Stimulated activated CD8-positive, alpha-beta memory T cell treated with anti-CD3 and anti-CD28 coated beads, Interleukin-15, amount 100 ng/mL, for 1 hour (primary cell): ENCODE measurements around the gene PPP1R2B.
"Not testable (repeated sequence)": the region's sequence is repeated elsewhere in the genome, so short reads cannot be mapped to it uniquely, and the experiment has no call there.

Experiments
- DNase-seq: peaks from one replicate; pipeline ENCODE4 v3.0.0-alpha.2; 2020; ENCODE audit warnings: low read depth

Gene PPP1R2B

GRCh38 chr5:156850206-156850751 lies at the start of gene PPP1R2B:
PPP1R2B (plus strand) TSS chr5:156850295; CDS start chr5:156850563, 268 bp downstream.
- DNase-seq: no peak

GRCh38 chr5:156800929-156801328 lies 49.2 kb upstream of the PPP1R2B start:
- no peak for DNase-seq

- DNase-seq: no peak
These were observed 47.6 kb upstream of the PPP1R2B start for GRCh38 chr5:156802501-156802900.

- DNase-seq: no peak
These were observed 46.7 kb upstream of the PPP1R2B start for GRCh38 chr5:156803404-156803803.

GRCh38 chr5:156812959-156813358 lies 37.1 kb upstream of the PPP1R2B start:
- no peak for DNase-seq

- DNase-seq: no peak
These were observed 34.0 kb upstream of the PPP1R2B start for GRCh38 chr5:156815988-156816599.

- no peak for DNase-seq
These were observed 30.6 kb upstream of the PPP1R2B start for GRCh38 chr5:156819537-156819936.

GRCh38 chr5:156819967-156820581 lies 30.0 kb upstream of the PPP1R2B start:
- no peak for DNase-seq

GRCh38 chr5:156824241-156824640 lies 25.9 kb upstream of the PPP1R2B start:
- DNase-seq: no peak

GRCh38 chr5:156824800-156825199 lies 25.3 kb upstream of the PPP1R2B start:
- DNase-seq: no peak

- DNase-seq: no peak
These were observed 24.4 kb upstream of the PPP1R2B start for GRCh38 chr5:156825688-156826087.

- DNase-seq: no peak
These were observed 23.9 kb upstream of the PPP1R2B start for GRCh38 chr5:156826150-156826549.

GRCh38 chr5:156834916-156835315 lies 15.2 kb upstream of the PPP1R2B start:
- no peak for DNase-seq

- DNase-seq: no peak
These were observed 14.2 kb upstream of the PPP1R2B start for GRCh38 chr5:156835905-156836304.

- no peak for DNase-seq
These were observed 13.2 kb upstream of the PPP1R2B start for GRCh38 chr5:156836846-156837245.

- no peak for DNase-seq
These were observed 11.1 kb upstream of the PPP1R2B start for GRCh38 chr5:156838961-156839360.

GRCh38 chr5:156841737-156842136 lies 8.4 kb upstream of the PPP1R2B start:
- DNase-seq: no peak

GRCh38 chr5:156846914-156847313 lies 3.2 kb upstream of the PPP1R2B start:
- no peak for DNase-seq

- DNase-seq: not testable (repeated sequence)
These were observed 1.6 kb upstream of the PPP1R2B start for GRCh38 chr5:156848447-156848846.

GRCh38 chr5:156851880-156852279 lies 1.8 kb downstream of the PPP1R2B start:
- no peak for DNase-seq

GRCh38 chr5:156853055-156853454 lies 3.0 kb downstream of the PPP1R2B start:
- not testable (repeated sequence) for DNase-seq

- no peak for DNase-seq
These were observed 15.3 kb downstream of the PPP1R2B start for GRCh38 chr5:156865427-156865826.

- DNase-seq: no peak
These were observed 20.4 kb downstream of the PPP1R2B start for GRCh38 chr5:156870498-156870839.

- DNase-seq: no peak
These were observed 21.1 kb downstream of the PPP1R2B start for GRCh38 chr5:156871212-156871611.
